ENCODE results near the gene KRTAP1-3.
"Not testable (repeated sequence)": the region's sequence is repeated elsewhere in the genome, so short reads cannot be mapped to it uniquely, and the experiment has no call there.

DNA sequence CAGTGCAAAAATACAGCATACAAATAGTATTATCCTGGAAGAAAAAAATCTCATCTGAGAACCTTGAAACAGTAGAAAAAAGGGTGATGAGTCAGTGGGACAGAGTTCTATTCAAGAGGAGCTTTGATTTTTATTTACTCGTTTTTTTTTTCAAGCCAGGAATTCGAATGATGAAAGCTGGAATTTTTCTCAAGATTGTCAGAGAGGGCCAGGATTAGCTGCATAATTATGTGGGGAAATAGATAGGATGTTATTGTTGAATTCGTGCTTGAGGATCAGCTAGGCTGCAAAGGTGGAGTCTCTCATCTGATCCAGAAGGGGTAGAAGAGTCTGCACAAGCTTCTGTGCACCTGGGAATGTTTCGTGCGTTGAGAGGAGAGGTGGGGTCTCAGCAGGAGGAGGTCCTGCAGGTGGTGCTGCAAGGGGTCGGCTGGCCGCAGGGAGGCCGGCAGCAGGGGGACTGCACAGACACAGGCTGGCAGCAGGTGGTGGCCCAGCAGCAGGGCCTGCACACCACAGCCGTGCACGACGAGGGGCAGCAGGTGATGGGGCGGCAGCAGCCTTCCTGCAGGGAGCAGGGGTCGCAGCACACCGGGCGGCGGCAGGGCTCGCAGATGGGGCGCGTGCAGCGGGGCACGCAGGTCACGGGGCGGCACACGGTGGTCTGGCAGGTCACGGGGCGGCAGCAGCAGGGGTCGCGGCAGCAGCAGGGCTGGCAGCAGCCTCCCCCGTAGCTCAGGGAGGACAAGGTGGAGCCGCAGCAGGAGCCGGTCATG is 24.8 kb upstream of the KRTAP1-3 start:
- TF ChIP-seq CTCF, POLR2AphosphoS5 (IDR thresholded peaks at IDR 0.05): not testable (repeated sequence)

Data from breast epithelium (tissue), 3 donors.